ENCODE measurements around the gene DLG2.

DLG2 gene

GRCh38 chr11:84396521-84396920, 1230.6 kb downstream of the DLG2 start:
- no peak for TF ChIP-seq CTCF (IDR thresholded peaks at IDR 0.05; ENCODE audit: insufficient read depth, low read length)
- TF ChIP-seq REST (IDR thresholded peaks at IDR 0.05; ENCODE audit: insufficient replicate concordance, low read depth): no peak
- no peak for TF ChIP-seq GABPA (IDR thresholded peaks at IDR 0.05; ENCODE audit: low read depth)
- TF ChIP-seq SPI1 (IDR thresholded peaks at IDR 0.05; ENCODE audit: borderline replicate concordance, low read depth): no peak
- no peak for TF ChIP-seq POLR2AphosphoS5 (IDR thresholded peaks at IDR 0.05; ENCODE audit: low read depth)
- no peak overlapping the region for H3K4me3 ChIP-seq (replicated peaks; ENCODE audit: insufficient read depth, low read length)
- H3K27ac ChIP-seq (replicated peaks): no peak overlapping the region
- DNase-seq (ENCODE audit: low read depth in 1 of 2, low spot score in 1 of 2): no peak
- no peaks in the 10 kb centered on the region for H3K27me3 ChIP-seq (ENCODE audit: insufficient read depth, poor library complexity, severe bottlenecking)

- DNase-seq (ENCODE audit: low read depth in 1 of 2, low spot score in 1 of 2): no peak
- Histone ChIP-seq H3K4me3 (replicated peaks; ENCODE audit: insufficient read depth, low read length) (no peak overlapping the region), H3K27me3 (ENCODE audit: insufficient read depth, poor library complexity, severe bottlenecking) (no peaks in the 10 kb centered on the region), H3K27ac (replicated peaks) (no peak overlapping the region)
- TF ChIP-seq POLR2AphosphoS5 (IDR thresholded peaks at IDR 0.05; ENCODE audit: low read depth) (no peak), CTCF (IDR thresholded peaks at IDR 0.05; ENCODE audit: insufficient read depth, low read length) (no peak), SPI1 (IDR thresholded peaks at IDR 0.05; ENCODE audit: borderline replicate concordance, low read depth) (no peak), GABPA (IDR thresholded peaks at IDR 0.05; ENCODE audit: low read depth) (no peak), REST (IDR thresholded peaks at IDR 0.05; ENCODE audit: insufficient replicate concordance, low read depth) (no peak)
Measured at GRCh38 chr11:84390441-84391078, 1236.6 kb downstream of the DLG2 start.

- Histone ChIP-seq H3K27ac (replicated peaks) (no peak overlapping the region), H3K27me3 (ENCODE audit: insufficient read depth, poor library complexity, severe bottlenecking) (no peaks in the 10 kb centered on the region), H3K4me3 (replicated peaks; ENCODE audit: insufficient read depth, low read length) (no peak overlapping the region)
- DNase-seq (ENCODE audit: low read depth in 1 of 2, low spot score in 1 of 2): no peak
- TF ChIP-seq POLR2AphosphoS5 (IDR thresholded peaks at IDR 0.05; ENCODE audit: low read depth) (no peak), GABPA (IDR thresholded peaks at IDR 0.05; ENCODE audit: low read depth) (no peak), CTCF (IDR thresholded peaks at IDR 0.05; ENCODE audit: insufficient read depth, low read length) (no peak), REST (IDR thresholded peaks at IDR 0.05; ENCODE audit: insufficient replicate concordance, low read depth) (no peak), SPI1 (IDR thresholded peaks at IDR 0.05; ENCODE audit: borderline replicate concordance, low read depth) (no peak)
Measured at GRCh38 chr11:84389696-84390095, 1237.4 kb downstream of the DLG2 start.
